SH-SY5Y (cell line): ENCODE data around the gene BCDIN3D.

ENCODE experiments used
- GATA2 ChIP-seq: IDR thresholded peaks from 2 replicates; pipeline ENCODE4 v1.6.1; 2011; ENCODE audit warnings: mild to moderate bottlenecking, low read depth, low read length
- GATA3 ChIP-seq: IDR thresholded peaks from 2 replicates; pipeline ENCODE4 v1.6.1; 2011; ENCODE audit warnings: low read depth, mild to moderate bottlenecking, low read length, moderate library complexity

DNA sequence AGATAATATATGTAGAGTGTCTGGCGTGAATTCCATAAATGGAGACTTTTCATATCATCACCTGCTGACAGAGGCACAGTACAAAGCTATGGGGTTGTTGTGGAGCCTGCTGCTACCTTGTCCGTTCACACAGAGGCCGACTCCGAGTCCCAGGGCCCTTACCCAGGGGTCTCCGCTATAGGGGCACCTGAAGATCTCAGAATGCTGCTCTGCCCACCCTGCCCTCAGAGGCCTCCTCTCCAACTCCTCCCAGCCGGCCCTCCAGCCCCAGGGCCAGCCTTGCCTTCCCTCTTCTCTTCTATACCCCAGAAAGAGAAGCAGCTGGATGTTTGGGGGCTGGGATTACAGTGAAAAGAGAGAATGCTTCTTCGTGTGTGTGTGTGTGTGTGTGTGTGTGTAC lies 36.0 kb downstream of the BCDIN3D start:
- no peak for TF ChIP-seq GATA2
- no peak for TF ChIP-seq GATA3
